ENCODE data around the gene WDR90. TPM values are rescaled to one million over a fixed set of nuclear protein-coding genes. Genes with fewer than 3 reads are reported as not detected.

The WDR90 gene
- total and polyA plus RNA-seq, 2 of the 13 experiments (the other 11 are each of a cell fraction or from before 2014, with no cell fraction given): 14.9 to 28.9 TPM

DNA sequence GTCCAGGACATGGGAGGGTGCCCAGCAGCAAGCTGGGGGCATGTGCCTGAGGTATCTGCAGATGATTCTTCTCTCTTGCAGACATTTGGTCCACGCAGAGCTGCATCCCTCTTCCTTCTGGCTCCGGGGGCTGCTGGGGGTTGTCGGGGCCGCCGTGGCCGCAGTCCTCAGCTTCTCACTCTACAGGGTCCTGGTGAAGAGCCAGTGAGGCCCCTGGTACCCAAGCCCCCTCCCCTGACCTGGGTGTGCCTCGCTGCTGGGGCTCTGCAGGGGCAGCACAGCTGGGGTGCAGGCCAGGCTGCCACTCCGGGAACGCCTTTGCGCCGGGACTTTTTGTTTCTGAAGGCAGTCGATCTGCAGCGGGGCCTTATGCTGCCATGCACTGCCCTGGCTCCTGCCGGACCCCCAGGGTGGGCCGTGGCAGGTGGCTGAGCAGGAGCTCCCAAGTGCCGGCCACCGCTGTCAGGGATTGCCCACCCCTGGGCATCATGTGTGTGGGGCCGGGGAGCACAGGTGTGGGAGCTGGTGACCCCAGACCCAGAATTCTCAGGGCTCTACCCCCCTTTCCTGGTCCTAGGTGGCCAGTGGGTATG lies 24.3 kb downstream of the WDR90 start (continued):
- no peak for TF ChIP-seq ZNF142 (CRISPR knock-in tag; IDR thresholded peaks at IDR 0.05)

DNA sequence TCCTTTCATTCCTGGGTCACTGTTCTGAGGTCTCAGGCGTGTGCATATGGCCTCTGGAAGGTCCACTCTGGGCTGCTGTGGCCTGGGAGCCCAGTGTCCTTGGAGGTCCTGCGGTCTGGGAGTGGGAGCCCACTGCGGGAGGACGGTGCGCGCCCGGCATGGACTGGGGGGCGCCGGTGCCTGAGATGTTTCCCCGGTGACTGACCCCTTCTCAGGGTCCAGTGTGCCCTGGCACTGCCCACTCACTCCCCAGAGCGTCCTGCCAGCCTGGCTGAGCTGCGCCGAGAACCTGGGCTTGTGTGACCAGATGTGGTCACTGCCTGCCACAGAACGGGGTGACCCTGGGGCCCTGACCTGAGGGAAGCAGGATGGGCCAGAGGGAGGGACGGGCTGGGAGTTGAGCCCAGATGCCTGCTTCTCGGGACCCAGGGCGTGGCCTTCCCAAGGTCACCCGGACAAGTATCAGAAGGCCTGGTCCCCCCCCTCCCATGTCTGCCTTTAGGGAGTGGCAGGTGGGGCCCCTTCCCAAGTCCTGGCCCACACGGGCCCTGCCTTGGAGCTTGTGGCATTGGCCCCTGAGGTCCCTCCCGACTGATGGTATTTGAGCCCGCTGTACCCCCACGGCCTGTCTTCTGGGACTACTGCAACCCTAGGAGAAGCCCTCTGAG lies 25.2 kb downstream of the WDR90 start:
- ATAC-seq: no peak
- no peak overlapping the region for H3K27ac ChIP-seq (ENCODE audit: extremely low read length, insufficient read depth, low read length)
- TF ChIP-seq ZNF788 (CRISPR knock-in tag; IDR thresholded peaks at IDR 0.05; ENCODE audit: borderline replicate concordance): no peak
- TF ChIP-seq BCL6 (CRISPR knock-in tag; IDR thresholded peaks at IDR 0.05): no peak
- TF ChIP-seq ZBTB2 (CRISPR knock-in tag; IDR thresholded peaks at IDR 0.05; ENCODE audit: low read depth): no peak
- TF ChIP-seq, protein P1, sequence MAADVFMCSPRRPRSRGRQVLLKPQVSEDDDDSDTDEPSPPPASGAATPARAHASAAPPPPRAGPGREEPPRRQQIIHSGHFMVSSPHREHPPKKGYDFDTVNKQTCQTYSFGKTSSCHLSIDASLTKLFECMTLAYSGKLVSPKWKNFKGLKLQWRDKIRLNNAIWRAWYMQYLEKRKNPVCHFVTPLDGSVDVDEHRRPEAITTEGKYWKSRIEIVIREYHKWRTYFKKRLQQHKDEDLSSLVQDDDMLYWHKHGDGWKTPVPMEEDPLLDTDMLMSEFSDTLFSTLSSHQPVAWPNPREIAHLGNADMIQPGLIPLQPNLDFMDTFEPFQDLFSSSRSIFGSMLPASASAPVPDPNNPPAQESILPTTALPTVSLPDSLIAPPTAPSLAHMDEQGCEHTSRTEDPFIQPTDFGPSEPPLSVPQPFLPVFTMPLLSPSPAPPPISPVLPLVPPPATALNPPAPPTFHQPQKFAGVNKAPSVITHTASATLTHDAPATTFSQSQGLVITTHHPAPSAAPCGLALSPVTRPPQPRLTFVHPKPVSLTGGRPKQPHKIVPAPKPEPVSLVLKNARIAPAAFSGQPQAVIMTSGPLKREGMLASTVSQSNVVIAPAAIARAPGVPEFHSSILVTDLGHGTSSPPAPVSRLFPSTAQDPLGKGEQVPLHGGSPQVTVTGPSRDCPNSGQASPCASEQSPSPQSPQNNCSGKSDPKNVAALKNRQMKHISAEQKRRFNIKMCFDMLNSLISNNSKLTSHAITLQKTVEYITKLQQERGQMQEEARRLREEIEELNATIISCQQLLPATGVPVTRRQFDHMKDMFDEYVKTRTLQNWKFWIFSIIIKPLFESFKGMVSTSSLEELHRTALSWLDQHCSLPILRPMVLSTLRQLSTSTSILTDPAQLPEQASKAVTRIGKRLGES (CRISPR knock-in tag; IDR thresholded peaks at IDR 0.05; ENCODE audit: borderline replicate concordance): no peak
- TF ChIP-seq NFE2 (CRISPR knock-in tag; IDR thresholded peaks at IDR 0.05): no peak
- TF ChIP-seq ZNF337 (CRISPR knock-in tag; IDR thresholded peaks at IDR 0.05; ENCODE audit: borderline replicate concordance, low read depth): no peak
- TF ChIP-seq, protein P2, sequence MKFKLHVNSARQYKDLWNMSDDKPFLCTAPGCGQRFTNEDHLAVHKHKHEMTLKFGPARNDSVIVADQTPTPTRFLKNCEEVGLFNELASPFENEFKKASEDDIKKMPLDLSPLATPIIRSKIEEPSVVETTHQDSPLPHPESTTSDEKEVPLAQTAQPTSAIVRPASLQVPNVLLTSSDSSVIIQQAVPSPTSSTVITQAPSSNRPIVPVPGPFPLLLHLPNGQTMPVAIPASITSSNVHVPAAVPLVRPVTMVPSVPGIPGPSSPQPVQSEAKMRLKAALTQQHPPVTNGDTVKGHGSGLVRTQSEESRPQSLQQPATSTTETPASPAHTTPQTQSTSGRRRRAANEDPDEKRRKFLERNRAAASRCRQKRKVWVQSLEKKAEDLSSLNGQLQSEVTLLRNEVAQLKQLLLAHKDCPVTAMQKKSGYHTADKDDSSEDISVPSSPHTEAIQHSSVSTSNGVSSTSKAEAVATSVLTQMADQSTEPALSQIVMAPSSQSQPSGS (CRISPR knock-in tag; IDR thresholded peaks at IDR 0.05): no peak
- TF ChIP-seq ZNF225 (CRISPR knock-in tag; IDR thresholded peaks at IDR 0.05): no peak

More for the DNA sequence above, 25.2 kb downstream of the WDR90 start:
- Histone ChIP-seq H3K9ac (ENCODE audit: insufficient read depth, low read depth, low read length) (no peak overlapping the region), H4K20me1 (ENCODE audit: insufficient read depth, low read length) (no peaks in the 10 kb centered on the region), H3K36me3 (replicated peaks in 1 of 2; ENCODE audit: control insufficient read depth in 1 of 2, insufficient read depth in 2 of 2, low read length in 2 of 2) (peaks cover 22 to 41% of the 10 kb centered on the region in 2 experiments; a peak in 4 of 5 replicates), H3K4me1 (ENCODE audit: insufficient read depth, low read length) (peaks cover 39% of the 10 kb centered on the region), H3K79me2 (ENCODE audit: insufficient read depth, low read length) (peaks cover 4% of the 10 kb centered on the region), H2AFZ (ENCODE audit: low read length) (no peak overlapping the region), H3K27me3 (ENCODE audit: control insufficient read depth in 1 of 2, insufficient read depth in 2 of 2, low read length in 2 of 2) (no peaks in the 10 kb centered on the region; a peak in 1 of 5 replicates), H3K4me3 (replicated peaks in 1 of 3; ENCODE audit: insufficient read depth in 1 of 3, low read depth in 2 of 3, low read length in 3 of 3) (no peak overlapping the region), H3K4me2 (ENCODE audit: low read depth, low read length) (no peak overlapping the region), H3K9me3 (ENCODE audit: low read length) (no peaks in the 10 kb centered on the region)
- DNase-seq (ENCODE audit: low spot score): no peak
- WGBS (ENCODE audit: low lambda C conversion rate): 67% methylated on average over 6 of the region's 22 CpGs
- intact Hi-C loops (cut with micrococcal nuclease; ENCODE audit: unreplicated experiment) (no loop called here), in situ Hi-C loops (cut with HindIII; ENCODE audit: extremely low pct_ligation_motif_present, low pct_unique_long_range_greater_than_20kb) (no loop called here)
- ChIA-PET POLR2A (no interaction called here), CTCF (ENCODE audit: low intra/inter-chr PET ratio, low total read pairs) (no interaction called here)
- no TSS peak for BruUV-seq (replicated peaks)
- FAIRE-seq: no peak
